ENCODE results near the gene KIF12. TPM values are rescaled to one million over a fixed set of nuclear protein-coding genes. Genes with fewer than 3 reads are reported as not detected.
A peak's percentile ranks its signal among the peaks of the same experiment; 100 is the strongest.

KIF12 gene
- total and polyA plus RNA-seq, 2 of the 13 experiments (the other 11 are each of a cell fraction or from before 2014, with no cell fraction given): 1.8 to 12.5 TPM

- TF ChIP-seq ZNF646 (CRISPR knock-in tag; IDR thresholded peaks at IDR 0.05) (no peak), ZFP36L1 (CRISPR knock-in tag; IDR thresholded peaks at IDR 0.05) (no peak), RBM22 (optimal IDR thresholded peaks at IDR 0.05; ENCODE audit: low read length) (no peak), ELF3 (CRISPR knock-in tag; IDR thresholded peaks at IDR 0.05) (peak; percentile 36; the same call in 1 of the 2 replicates), ZNF775 (CRISPR knock-in tag; IDR thresholded peaks at IDR 0.05; ENCODE audit: borderline replicate concordance) (no peak), NFYB (CRISPR knock-in tag; IDR thresholded peaks at IDR 0.05) (no peak), CCAR2 (optimal IDR thresholded peaks at IDR 0.05; ENCODE audit: low read depth, low read length) (no peak), BCL6 (CRISPR knock-in tag; IDR thresholded peaks at IDR 0.05) (peak; percentile 61), ZXDC (CRISPR knock-in tag; IDR thresholded peaks at IDR 0.05) (no peak), ZNF207 (IDR thresholded peaks at IDR 0.05; ENCODE audit: borderline replicate concordance) (no peak), KLF15 (CRISPR knock-in tag; IDR thresholded peaks at IDR 0.05; ENCODE audit: borderline replicate concordance) (no peak), ZMYM4 (CRISPR knock-in tag; IDR thresholded peaks at IDR 0.05) (no peak), TCF12 (IDR thresholded peaks at IDR 0.05) (no peak), TCF12 (CRISPR knock-in tag; IDR thresholded peaks at IDR 0.05) (no peak), THYN1 (CRISPR knock-in tag; IDR thresholded peaks at IDR 0.05; ENCODE audit: borderline replicate concordance, low read depth) (no peak), ZNF33B (CRISPR knock-in tag; IDR thresholded peaks at IDR 0.05) (no peak), ZFP1 (CRISPR knock-in tag; IDR thresholded peaks at IDR 0.05) (no peak), MYNN (CRISPR knock-in tag; IDR thresholded peaks at IDR 0.05; ENCODE audit: low read depth) (no peak), ARNT (IDR thresholded peaks at IDR 0.05) (no peak)
- TF ChIP-seq, protein P1, sequence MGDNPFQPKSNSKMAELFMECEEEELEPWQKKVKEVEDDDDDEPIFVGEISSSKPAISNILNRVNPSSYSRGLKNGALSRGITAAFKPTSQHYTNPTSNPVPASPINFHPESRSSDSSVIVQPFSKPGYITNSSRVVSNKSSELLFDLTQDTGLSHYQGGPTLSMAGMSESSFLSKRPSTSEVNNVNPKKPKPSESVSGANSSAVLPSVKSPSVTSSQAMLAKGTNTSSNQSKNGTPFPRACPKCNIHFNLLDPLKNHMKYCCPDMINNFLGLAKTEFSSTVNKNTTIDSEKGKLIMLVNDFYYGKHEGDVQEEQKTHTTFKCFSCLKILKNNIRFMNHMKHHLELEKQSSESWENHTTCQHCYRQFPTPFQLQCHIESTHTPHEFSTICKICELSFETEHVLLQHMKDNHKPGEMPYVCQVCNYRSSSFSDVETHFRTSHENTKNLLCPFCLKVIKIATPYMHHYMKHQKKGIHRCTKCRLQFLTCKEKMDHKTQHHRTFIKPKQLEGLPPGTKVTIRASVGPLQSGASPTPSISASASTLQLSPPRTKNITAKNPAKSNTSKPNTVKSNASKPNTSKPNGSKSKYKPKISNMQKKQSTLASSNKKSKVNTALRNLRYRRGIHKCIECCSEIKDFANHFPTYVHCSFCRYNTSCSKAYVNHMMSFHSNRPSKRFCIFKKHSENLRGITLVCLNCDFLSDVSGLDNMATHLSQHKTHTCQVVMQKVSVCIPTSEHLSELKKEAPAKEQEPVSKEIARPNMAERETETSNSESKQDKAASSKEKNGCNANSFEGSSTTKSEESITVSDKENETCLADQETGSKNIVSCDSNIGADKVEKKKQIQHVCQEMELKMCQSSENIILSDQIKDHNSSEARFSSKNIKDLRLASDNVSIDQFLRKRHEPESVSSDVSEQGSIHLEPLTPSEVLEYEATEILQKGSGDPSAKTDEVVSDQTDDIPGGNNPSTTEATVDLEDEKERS (CRISPR knock-in tag; IDR thresholded peaks at IDR 0.05): no peak
Measured at GRCh38 chr9:114138552-114138971, 39.5 kb upstream of the KIF12 start (continued).
